Keratinocyte (primary cell): ENCODE data around the gene CCDC85B.

Source experiments
- CTCF ChIP-seq, 3 experiments: IDR thresholded peaks in 1 of 3; conservative IDR thresholded peaks in 1 of 3; optimal IDR thresholded peaks in 1 of 3; 2 replicates in 2 of 3; 3 replicates in 1 of 3; pipeline versions ENCODE3 to v1.5.1; 2011; ENCODE audit warnings: low read length in 3 of 3, mild to moderate bottlenecking in 3 of 3, moderate library complexity in 2 of 3, control low read depth in 1 of 3, inconsistent platforms in 1 of 3; ENCODE audit not compliant: insufficient read depth in 2 of 3; ENCODE audit errors: extremely low read depth in 1 of 3
- EZH2 ChIP-seq: IDR thresholded peaks from one replicate; pipeline ENCODE4 v1.6.1; 2012; ENCODE audit warnings: inconsistent platforms, mild to moderate bottlenecking, low read length, moderate library complexity

- no peak for TF ChIP-seq EZH2
- no peak for TF ChIP-seq CTCF (optimal IDR thresholded peaks at IDR 0.05 in 1 of 3, IDR thresholded peaks at IDR 0.05 in 1 of 3, conservative IDR thresholded peaks at IDR 0.05 in 1 of 3; ENCODE audit: extremely low read depth in 1 of 3, insufficient read depth in 2 of 3, low read length in 3 of 3)
Observed at GRCh38 chr11:65859812-65860277, 30.6 kb upstream of the CCDC85B start.
